Mucosa of rectum (tissue), 2 donors: ENCODE measurements around the gene CACNA1I.

Experiments used
- H3K27ac ChIP-seq, 2 donors: one replicate each; pipeline ENCODE4 v1.7.0; 2013; ENCODE audit warnings: inconsistent platforms in 2 of 2, low read depth in 2 of 2, low read length in 2 of 2
- H3K27me3 ChIP-seq, 2 donors: one replicate each; pipeline ENCODE4 v1.7.0; 2013; ENCODE audit warnings: low read length in 2 of 2; ENCODE audit not compliant: control insufficient read depth in 2 of 2, insufficient read depth in 2 of 2
- H3K36me3 ChIP-seq, 2 donors: one replicate each; pipeline ENCODE4 v1.7.0; 2013; ENCODE audit warnings: low read length in 2 of 2; ENCODE audit not compliant: control insufficient read depth in 2 of 2, insufficient read depth in 2 of 2
- H3K4me1 ChIP-seq, 2 donors: one replicate each; pipeline ENCODE4 v1.7.0; 2013; ENCODE audit warnings: low read length in 2 of 2, mild to moderate bottlenecking in 1 of 2; ENCODE audit not compliant: control insufficient read depth in 2 of 2, insufficient read depth in 2 of 2
- H3K4me3 ChIP-seq, 2 donors: one replicate each; pipeline ENCODE4 v1.7.0; 2013; ENCODE audit warnings: low read length in 2 of 2
- H3K9ac ChIP-seq, 2 donors: one replicate each; pipeline ENCODE4 v1.7.0; 2013; ENCODE audit warnings: low read length in 2 of 2, low read depth in 1 of 2, mild to moderate bottlenecking in 1 of 2
- H3K9me3 ChIP-seq, 2 donors: one replicate each; pipeline ENCODE4 v1.7.0; 2013; ENCODE audit warnings: low read length in 2 of 2; ENCODE audit not compliant: control insufficient read depth in 2 of 2
- donor health status: healthy.
- donor health status: Normal muscosa, but diverticular disease.

Gene CACNA1I

GRCh38 chr22:39596601-39597000, 26.0 kb downstream of the CACNA1I start:
- H3K9ac ChIP-seq: no peak overlapping the region
- peaks cover 0 to 5% of the 10 kb centered on the region in 2 donors for H3K4me1 ChIP-seq
- H3K36me3 ChIP-seq: no peaks in the 10 kb centered on the region
- no peak overlapping the region for H3K27ac ChIP-seq
- H3K27me3 ChIP-seq: peaks cover 6 to 24% of the 10 kb centered on the region in 2 donors
- H3K4me3 ChIP-seq: no peak overlapping the region
- H3K9me3 ChIP-seq: no peaks in the 10 kb centered on the region

GRCh38 chr22:39597236-39597869, 26.8 kb downstream of the CACNA1I start:
- H3K4me1 ChIP-seq: peaks cover 0 to 5% of the 10 kb centered on the region in 2 donors
- H3K9me3 ChIP-seq: no peaks in the 10 kb centered on the region
- H3K27me3 ChIP-seq: peaks cover 6 to 20% of the 10 kb centered on the region in 2 donors
- H3K27ac ChIP-seq: no peak overlapping the region
- no peak overlapping the region for H3K4me3 ChIP-seq
- no peaks in the 10 kb centered on the region for H3K36me3 ChIP-seq
- no peak overlapping the region for H3K9ac ChIP-seq

- Histone ChIP-seq H3K9ac (no peak overlapping the region), H3K27me3 (peaks cover 6 to 17% of the 10 kb centered on the region in 2 donors)
These were observed 27.7 kb downstream of the CACNA1I start for GRCh38 chr22:39598017-39598965.

DNA sequence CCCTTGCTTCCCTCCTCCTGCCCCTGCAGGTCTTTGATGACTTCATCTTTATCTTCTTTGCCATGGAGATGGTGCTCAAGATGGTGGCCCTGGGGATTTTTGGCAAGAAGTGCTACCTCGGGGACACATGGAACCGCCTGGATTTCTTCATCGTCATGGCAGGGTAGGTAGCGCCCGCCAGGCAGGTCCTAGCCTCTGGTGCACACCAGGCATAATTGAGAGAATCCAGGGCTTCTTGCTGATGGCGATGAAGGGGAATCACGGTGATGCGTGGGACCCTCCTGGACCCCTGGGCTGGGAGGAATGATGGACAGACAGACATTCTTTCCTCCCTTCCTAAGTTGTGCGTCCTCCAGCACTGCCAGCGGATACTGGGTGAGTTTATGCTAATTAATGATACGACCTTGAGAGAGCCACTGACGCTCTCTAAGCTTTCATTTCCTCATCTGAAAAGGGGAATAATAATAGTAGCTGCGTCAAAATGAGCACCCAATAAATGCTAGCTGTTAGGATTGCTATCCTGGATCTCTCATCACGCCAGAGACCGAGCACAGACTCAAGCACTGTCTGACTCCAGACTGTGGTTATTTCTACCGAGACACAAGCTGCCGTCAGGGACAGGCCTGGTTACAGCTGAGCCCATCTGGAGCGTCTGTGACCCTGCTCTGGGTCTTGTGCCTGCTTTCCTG, 30.1 kb downstream of the CACNA1I start:
- H3K36me3 ChIP-seq: no peaks in the 10 kb centered on the region
- H3K4me1 ChIP-seq: peaks cover 0 to 5% of the 10 kb centered on the region in 2 donors
- peaks cover 6 to 14% of the 10 kb centered on the region in 2 donors for H3K27me3 ChIP-seq
- H3K9me3 ChIP-seq: no peaks in the 10 kb centered on the region
- no peak overlapping the region for H3K9ac ChIP-seq
- no peak overlapping the region for H3K4me3 ChIP-seq
- no peak overlapping the region for H3K27ac ChIP-seq

More at GRCh38 chr22:39598017-39598965, 27.7 kb downstream of the CACNA1I start:
- Histone ChIP-seq H3K36me3 (no peaks in the 10 kb centered on the region), H3K9me3 (no peaks in the 10 kb centered on the region), H3K4me3 (no peak overlapping the region), H3K4me1 (peaks cover 0 to 5% of the 10 kb centered on the region in 2 donors), H3K27ac (no peak overlapping the region)

DNA sequence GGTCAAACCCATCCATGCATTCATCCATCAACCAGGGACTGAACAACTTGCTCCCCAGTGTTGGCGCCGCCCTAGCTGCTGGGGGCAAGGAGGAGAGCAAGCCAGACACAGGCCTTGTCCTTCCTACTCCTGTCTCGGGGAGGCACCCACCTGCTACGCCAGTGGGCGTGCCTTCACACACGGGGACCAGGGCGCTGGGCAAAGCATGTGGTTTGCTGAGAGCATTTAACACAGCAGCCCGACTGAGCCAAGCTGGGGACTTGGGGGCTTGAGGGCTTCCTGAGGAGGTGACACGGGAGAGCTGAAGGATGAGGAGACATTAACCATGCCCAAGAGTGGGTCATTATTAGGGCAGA, 30.6 kb downstream of the CACNA1I start:
- H3K4me3 ChIP-seq: no peak overlapping the region
- peaks cover 0 to 5% of the 10 kb centered on the region in 2 donors for H3K4me1 ChIP-seq
- H3K27ac ChIP-seq: no peak overlapping the region
- no peaks in the 10 kb centered on the region for H3K36me3 ChIP-seq
- no peaks in the 10 kb centered on the region for H3K9me3 ChIP-seq
- peaks cover 6 to 11% of the 10 kb centered on the region in 2 donors for H3K27me3 ChIP-seq
- H3K9ac ChIP-seq: no peak overlapping the region

GRCh38 chr22:39603345-39603744, 32.8 kb downstream of the CACNA1I start:
- no peak overlapping the region for H3K27ac ChIP-seq
- no peak overlapping the region for H3K4me3 ChIP-seq
- H3K9ac ChIP-seq: no peak overlapping the region
- H3K27me3 ChIP-seq: peaks cover 2 to 6% of the 10 kb centered on the region in 2 donors
- H3K36me3 ChIP-seq: no peaks in the 10 kb centered on the region
- H3K4me1 ChIP-seq: no peaks in the 10 kb centered on the region
- no peaks in the 10 kb centered on the region for H3K9me3 ChIP-seq

- Histone ChIP-seq H3K27ac (no peak overlapping the region), H3K4me1 (no peaks in the 10 kb centered on the region), H3K4me3 (no peak overlapping the region), H3K27me3 (peaks cover 8 to 9% of the 10 kb centered on the region in 2 donors), H3K9me3 (no peaks in the 10 kb centered on the region), H3K36me3 (no peaks in the 10 kb centered on the region), H3K9ac (no peak overlapping the region)
These were observed 39.7 kb downstream of the CACNA1I start for GRCh38 chr22:39610246-39610645.

DNA sequence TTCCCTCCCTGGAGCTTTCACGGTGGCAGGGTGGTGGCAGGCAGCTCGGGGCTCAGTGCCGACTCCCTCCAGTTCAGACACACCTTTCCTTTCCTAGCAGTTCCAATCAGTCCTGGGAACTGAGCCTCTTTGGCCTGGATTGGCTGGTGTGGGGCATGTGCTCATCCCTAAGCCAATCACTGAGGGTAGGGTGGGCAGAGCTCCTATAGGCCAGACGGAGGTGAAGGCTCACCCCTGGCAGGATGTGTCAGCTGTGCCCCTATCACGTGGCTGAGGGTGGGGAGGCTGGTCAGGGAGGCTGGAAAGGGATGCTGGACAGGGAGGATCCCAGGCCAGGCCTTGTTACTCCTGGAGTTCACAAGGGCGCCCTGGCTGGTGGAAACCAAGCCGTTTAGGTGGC, 40.2 kb downstream of the CACNA1I start:
- Histone ChIP-seq H3K4me1 (no peaks in the 10 kb centered on the region), H3K9me3 (no peaks in the 10 kb centered on the region), H3K36me3 (no peaks in the 10 kb centered on the region), H3K9ac (no peak overlapping the region), H3K27ac (no peak overlapping the region), H3K4me3 (no peak overlapping the region), H3K27me3 (peaks cover 9 to 12% of the 10 kb centered on the region in 2 donors)

DNA sequence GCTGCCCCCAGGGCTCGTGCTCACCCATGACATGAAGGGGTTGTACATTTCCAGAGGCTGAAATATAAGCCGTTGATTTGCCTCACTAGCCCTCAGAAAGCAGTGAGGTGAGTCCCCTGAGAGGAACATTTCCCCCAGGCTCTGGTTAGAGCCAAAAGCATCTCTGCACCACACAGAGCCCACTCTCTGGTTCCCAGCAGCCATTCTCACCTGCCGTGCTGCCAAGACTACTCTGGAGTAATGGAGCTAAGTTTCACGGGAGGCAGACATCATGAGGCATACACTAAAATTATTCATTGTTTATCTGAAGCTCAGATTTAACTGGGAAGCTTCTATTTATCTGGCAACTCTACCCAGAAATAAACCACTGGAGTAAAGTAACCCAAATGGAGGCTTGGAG, 40.8 kb downstream of the CACNA1I start:
- Histone ChIP-seq H3K4me1 (no peaks in the 10 kb centered on the region), H3K9ac (no peak overlapping the region), H3K27me3 (peaks cover 9 to 16% of the 10 kb centered on the region in 2 donors), H3K4me3 (no peak overlapping the region), H3K9me3 (no peaks in the 10 kb centered on the region), H3K36me3 (no peaks in the 10 kb centered on the region), H3K27ac (no peak overlapping the region)
